CD4-positive, alpha-beta T cell treated with Interleukin-15 for 4 hours (primary cell): ENCODE measurements around the gene TMEM44.
"Not testable (repeated sequence)": the region's sequence is repeated elsewhere in the genome, so short reads cannot be mapped to it uniquely, and the experiment has no call there.

ENCODE experiments used
- DNase-seq: peaks from one replicate; pipeline ENCODE4 v3.0.0-alpha.2; 2020; ENCODE audit warnings: low spot score

Gene TMEM44

DNA sequence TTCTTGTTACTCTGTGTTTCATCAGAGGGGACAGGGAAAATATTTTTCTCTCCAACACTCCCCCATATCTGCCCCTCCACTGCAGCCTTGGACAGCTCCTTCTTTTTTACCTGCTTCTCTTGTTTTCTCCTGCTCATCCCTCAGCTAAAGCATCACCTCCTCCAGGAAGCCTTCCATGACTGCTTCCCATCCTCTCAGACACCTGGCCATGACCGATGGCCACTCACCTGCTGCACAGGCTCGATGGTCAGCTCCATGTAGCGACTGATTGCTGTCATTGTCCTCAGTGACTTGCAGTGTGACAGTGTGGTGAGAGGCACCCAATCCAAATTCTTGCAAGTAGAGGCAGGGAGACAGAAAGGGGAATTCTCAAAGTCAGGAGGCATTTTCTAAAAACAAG is 22.5 kb downstream of the TMEM44 start:
- no peak for DNase-seq

DNA sequence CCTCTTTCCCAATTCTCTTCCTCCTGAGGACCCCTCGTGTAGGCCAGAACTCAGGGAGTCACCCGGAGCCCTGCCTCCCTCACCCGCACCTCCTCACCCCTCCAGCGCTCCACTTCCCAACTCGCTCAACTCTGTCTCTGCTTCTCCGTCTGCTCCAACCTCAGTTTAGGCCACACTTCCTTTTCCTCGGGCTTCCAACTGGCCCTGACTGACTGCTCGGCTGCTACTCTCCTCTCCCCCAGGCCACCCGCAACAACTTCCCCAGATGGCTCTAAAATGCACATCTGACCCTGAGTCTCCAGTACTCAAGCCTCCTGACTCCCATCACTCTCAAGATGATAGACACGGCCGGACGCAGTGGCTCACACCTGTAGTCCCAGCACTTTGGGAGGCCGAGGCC is 23.6 kb downstream of the TMEM44 start:
- no peak for DNase-seq

DNA sequence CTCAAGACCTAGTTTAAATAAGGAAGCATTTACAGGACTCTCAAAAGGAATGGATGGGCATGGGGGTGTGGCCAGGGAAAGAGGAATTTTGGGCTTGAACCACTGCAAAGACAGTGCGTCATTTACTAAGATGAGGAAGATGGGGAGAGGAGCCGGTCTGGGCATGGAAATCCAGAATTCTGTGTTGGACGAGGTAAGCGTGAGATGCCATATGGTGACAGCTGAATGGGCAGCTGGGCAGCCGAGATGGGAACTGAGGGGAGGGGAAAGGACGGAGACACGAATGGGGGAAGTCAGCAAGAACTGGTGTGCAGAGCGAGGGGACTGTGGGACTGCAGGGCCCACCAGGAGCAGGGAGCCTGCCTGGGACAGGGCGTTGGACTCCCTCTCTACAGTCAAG is 24.2 kb downstream of the TMEM44 start:
- DNase-seq: no peak

DNA sequence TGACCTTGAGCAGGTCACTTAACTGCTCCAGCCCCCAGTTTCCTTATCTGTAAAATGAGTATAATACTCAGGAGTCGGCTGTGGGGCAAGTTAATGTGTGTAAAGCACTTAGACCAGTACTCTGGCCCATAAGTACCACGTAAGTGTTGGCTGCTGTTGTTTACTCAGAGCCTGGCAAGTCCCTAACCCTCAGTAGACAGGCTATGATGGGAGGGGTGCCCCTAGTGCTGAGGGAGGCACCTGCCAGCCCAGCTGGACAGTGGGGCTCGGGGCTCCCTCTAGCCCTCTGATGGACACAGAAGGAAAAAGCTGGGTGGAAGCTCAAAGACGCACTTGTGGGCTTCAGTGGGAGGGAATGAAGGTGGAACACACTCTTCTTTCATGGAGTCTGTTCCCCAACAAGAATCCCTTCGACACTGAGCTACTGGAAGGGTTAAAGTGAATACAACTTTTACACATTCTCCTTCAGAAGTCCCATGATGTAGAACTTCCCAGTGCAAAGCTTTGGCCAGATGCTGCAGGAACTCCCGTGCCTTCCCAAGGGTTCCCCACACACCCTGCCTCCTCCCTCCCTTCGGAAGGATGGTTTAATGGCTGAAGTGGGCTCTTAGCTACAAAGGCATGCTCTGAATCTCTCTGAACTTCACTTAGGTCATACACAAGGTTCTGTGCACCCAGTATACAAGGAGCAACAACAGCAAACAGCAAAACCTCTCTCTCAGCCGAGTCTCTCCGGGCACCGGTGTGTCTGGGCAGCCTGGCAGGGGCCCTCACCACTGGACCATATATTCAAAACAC is 25.4 kb downstream of the TMEM44 start:
- no peak for DNase-seq

DNA sequence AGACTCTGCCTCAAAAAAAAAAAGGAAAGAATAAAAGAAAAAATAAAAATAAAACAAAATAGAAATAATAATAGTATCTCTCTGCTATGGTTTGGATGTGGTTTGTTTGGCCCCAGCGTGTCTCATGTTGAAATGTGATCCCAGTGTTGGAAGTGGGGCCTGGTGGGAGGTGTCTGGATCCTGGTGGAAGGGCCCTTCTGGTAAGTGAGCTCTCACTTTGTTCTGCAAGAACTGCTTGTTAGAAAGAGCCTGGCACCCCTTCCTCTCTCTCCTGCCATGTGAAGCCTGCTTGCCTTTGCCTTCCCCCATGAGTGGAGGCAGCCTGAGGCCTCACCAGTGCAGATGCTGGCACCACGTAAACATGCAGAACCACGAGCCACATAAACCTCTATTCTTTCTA is 26.3 kb downstream of the TMEM44 start:
- DNase-seq: no peak

DNA sequence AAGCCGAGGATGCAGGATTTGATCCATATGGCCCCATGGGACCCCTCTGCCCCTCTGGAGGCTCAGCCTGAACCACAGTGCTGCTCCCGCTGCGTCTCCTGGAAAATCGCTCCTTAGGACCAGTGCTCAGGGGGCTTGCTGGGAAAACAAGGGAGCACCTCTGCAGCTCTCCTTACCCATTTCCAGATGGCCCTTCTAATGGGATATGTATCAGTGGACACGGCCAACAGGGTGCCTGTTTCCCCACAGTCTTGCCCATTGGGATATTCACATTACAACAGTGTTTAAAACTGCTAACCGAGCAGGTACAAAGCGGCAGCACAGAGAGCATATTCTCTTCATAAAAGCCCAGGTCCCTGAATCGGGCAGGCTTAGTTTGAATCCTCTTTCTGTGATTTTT is 27.1 kb downstream of the TMEM44 start:
- no peak for DNase-seq

DNA sequence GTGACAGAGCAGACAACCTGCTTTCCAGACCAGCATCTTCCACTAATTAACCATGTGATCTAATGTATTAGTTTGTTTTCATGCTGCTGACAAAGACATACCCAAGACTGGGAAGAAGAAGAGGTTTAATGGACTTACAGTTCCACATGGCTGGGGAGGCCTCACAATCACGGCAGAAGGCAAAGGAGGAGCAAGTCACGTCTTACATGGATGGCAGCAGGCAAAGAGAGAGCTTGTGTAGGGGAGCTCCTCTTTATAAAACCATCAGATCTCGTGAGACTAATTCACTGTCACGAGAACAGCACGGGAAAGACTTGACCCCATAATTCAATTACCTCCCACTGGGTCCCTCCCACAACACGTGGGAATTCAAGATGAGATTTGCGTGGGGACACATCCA is 27.9 kb downstream of the TMEM44 start:
- not testable (repeated sequence) for DNase-seq

DNA sequence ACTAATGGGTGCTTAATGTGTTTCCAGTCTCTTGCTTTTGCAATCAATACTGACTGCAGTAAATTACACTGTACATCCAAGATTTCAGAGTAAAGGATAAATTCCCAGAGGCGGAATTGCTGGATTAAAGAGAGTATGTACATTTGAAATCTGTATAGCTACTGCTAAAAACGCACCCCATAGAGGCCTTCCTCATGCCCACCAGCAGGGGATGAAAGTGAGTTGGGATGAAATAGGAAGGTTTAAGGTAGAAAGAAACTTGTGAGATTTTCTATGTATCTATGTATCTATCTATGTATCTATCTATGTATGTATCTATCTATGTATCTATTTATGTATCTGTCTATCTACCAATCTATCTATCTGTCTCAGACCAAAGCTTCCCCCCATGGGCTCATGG is 28.4 kb downstream of the TMEM44 start:
- no peak for DNase-seq

DNA sequence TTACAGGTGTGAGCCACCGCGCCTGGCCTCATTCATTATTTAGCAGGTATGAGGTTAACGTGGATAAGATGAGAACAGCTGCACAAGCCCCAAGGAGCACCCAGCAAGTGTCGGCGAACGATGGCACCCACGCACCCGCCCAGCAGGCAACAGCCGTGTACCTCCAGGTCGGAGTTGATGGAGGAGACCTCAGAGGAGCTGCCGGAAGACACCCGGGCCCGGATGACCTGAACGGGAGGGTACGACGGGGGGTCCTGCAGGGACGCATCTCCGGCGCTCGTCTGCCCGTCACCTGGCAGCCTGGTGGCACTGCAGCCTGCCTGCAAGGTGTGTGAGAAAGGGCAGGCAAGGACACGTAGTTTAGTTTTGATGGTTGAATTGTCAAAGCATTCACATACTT is 29.1 kb downstream of the TMEM44 start:
- DNase-seq: no peak

DNA sequence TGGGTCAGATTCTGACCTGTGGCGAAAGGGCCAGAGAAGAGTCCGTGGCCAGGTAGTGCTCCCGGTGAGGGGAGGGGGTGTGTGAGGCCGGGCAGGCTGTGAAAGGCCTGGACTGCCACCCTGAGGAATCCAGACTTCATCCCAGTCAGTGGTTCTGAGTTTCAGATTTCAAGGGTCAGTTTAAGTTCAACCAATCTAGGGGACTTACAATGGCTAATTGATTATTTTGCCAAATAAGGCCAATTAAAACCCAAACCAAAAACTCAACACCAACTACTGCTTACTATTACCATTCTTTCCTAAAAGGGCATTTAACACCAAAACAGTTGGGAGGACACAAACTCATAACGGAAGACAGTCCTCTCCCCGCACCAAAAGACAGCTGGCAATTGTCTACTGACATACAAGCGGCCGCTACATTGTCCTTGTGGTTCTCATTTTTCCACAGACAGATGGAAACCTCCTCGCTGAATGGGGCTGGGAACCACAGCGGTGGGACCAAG is 30.5 kb downstream of the TMEM44 start:
- no peak for DNase-seq

DNA sequence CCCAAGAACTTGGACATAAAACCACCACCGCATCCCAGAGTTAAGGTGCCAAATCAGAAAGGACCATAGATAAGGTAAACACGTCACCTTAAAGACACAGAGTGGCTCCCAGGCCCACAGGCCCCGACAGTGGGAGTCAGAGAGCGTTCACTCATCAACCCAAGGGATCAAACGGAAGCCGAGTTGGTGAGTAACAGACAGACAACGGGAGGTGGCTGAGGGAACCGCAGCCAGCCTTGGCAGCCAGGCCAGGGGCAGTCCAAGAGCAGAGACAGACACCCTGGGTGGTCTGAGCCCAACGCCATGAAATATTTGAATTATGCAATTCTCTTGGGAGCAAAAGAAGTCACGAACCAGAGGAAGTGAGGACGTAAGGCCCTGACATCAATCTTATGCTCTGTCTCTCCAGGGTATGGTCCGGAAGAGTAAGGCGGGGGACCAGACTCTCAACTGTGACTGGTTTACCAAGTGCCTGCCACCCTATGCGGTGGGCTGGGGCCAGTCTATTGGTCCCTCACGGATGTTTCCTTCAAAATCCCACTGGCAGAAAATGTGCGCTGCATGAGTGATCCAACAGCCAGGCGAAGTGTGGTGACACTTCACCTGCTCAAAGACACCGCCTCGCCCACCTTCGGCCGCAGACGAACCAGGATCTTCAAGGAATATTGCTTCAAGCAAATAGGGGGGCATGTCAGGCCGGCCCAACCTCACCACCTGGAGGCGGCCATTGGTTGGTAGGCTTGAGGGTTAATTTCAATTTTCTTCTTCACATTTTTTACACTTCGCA is 34.3 kb downstream of the TMEM44 start:
- DNase-seq: no peak

DNA sequence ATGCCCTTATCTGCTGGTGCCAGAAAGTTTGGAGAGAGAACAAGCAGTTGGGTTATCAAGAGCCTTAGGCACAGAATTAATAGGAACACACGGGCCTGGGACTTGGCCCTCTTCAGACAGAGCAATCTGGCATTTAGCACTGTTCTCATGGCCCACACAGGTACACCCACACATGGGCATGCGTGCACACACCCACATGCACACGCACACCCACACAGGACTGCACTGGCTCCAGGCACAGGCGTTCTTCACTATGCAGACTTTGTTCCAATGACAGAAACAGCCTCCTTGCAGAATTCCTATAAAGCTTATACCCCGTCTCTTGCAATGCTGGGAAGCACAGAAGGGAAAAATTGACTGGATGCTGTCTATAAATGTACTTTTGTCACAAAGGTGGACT is 36.3 kb downstream of the TMEM44 start:
- no peak for DNase-seq

DNA sequence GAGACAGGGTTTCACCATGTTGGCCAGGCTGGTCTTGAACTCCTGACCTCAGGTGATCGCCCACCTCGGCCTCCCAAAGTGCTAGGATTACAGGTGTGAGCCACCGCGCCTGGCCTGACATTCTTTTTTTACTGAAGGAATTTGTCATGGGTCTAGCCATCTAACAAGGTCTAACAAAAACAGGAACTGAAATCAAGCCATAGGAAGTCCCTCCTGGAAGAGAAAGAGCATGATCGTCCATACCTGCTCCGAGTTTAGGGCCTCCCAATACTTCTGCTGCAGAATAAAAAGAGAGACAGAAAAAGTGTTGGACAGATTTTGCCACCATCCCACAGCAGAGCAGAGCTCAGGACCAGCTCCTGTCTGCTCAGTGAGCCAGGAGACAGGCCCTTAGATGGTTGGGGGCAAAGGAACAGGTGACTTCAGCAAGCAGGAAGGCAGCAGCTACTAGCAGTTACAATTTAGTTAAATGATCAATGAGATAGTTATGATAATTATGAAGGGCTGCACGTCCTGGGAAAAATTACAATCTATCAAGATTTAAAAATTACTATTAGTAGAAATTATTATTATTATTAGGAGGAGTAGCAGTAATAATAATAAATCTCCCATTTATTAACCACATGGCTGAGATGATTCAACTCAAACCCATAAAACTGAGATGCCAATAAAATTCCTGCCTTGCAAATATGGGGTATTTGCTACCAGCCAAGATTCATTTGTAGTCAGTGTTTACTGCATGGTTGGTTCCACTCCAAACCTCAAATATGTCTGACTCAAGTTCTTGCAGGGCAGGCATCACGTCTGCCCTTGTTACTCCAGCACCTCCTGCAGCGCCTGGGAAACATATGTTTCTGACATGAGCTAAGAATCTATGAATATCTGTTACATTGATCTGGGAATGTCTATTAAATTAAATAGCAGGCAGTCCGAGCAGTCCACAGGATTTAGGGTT is 40.1 kb downstream of the TMEM44 start:
- DNase-seq: no peak

DNA sequence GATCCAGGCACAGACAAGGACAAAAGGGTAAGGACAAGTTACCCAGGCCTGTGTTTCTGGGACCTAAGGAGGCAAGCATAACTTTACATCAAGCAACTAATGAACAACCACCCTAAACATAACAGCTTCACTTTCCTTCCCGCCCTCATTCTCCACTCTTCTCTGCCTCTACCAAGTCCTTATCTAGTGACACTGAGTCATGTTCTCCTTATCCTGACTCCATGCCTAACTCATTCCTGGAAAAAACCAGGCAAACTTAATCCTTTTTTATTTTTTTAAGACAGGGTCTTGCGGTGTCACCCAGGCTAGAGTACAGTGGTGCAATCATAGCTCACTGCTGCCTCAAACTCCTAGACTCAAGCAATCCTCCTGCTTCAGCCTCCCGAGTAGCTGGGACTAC is 44.5 kb downstream of the TMEM44 start:
- no peak for DNase-seq

DNA sequence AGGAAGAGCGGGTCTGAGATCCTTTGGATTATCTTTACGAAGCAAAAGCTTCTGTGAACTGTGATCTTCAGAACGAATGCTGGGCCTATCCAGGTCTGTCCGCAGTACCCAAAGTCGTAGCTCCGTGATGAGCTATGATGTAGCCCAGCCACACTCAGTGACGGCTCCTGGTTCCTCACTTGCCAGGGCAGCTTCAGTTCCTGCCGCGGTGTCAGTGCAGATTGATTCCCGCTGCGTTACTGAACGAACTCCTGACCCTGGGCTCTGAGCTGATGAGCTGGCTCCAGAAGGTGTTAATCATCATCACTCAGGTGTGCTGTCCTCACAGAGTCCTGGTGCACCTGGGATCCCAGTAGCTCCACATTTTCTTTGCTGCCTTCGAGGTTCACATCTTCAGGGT is 45.0 kb downstream of the TMEM44 start:
- no peak for DNase-seq

DNA sequence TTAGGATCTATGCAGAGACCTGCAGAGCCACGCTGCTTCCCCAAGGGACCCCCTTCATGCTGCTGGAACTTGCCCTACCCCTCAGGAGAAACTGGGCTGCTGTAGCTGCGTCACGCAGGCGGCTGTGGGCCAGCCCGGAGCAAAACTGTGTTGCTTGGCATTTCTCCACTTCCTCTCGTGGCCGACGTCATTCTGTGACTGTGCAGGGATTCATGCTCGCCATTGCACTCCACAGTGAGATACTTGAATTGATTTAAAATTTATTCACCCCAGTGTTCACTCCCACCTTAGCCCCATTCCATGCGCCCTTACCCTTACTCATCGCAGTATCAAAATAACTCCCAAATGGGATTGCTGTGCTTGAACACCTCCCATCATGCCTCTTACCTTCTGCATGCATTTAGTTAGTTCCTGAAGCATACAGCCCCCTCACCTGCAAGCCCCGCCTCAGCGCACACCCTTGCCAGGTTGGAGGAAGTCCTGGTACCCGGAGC is 45.7 kb downstream of the TMEM44 start:
- DNase-seq: no peak

DNA sequence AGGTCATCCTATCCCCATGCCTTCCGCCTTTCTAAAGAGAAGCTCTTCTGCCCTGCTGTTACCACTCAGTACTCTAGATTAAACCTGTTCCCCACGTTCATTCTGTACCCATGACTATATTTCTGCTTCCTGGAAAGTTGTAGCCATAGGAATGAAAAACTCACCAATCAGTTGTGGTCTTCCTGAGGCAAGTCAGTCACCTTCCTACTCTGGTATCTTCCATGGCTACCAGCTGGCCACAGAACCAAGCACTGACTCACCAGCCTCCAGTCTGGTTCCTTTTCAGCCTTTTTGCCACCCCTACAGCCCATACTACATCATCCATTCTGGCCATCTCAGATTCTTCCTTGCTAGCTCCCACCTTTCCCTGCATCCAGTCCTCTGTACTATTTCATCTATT is 46.4 kb downstream of the TMEM44 start:
- DNase-seq: no peak

DNA sequence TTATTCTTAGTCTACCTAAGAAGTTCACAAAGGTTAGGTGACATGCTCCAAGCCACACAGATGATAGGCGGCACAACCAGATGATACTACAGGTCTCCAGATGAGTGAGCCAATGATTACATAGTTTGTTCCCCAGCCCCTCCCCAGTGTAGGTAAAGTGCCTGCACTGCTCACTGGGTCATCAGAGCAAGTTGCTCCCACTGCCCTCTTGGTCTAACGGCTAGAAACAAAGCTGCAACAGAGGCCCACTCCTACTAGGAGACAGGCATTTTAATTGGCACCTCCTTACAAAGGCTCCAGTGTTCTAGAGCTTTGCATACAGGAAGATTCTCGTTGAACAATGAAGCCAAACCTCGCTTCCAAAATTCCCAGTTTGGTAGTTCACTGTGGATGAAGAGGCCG is 47.3 kb downstream of the TMEM44 start:
- no peak for DNase-seq

DNA sequence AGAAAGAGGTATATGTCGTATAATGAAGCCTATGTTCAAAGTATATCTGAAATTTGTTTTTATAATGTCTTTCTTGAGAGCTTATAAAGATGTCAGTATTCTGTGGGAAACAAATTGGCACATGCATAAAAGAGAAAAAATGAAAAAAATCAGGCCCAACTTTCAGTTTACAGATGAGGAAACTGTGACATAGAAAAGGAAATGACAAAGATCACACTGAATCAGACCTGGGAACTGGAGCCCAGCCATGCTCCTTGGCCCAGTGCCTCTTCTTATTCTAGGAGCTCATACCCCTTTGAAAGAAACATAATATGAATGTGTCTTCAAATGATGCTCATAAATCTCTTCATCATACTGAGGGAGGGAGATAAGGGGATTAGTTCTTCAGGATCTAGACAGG is 48.4 kb downstream of the TMEM44 start:
- DNase-seq: no peak

DNA sequence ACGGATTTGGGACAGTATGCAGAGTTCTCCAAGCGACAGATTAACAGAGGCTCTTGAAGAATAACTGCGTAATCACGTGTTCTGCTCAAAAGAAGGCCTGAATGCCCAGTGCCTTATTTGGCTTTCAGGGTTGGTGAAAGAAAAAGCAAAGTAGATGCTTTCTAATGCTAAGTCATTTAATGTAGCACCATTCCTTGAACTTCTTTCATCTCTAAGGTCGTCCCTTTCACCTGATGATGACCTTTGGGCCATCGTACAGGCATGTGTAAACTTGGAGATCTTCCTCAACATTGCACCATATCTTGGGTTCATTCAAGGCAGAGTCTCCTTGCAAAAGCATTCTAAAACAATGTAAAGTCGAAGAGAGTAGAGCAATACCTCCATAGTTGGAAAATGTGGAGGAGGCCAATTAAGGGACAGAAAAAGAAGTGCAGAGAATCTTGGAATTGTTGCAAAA is 48.9 kb downstream of the TMEM44 start:
- no peak for DNase-seq

DNA sequence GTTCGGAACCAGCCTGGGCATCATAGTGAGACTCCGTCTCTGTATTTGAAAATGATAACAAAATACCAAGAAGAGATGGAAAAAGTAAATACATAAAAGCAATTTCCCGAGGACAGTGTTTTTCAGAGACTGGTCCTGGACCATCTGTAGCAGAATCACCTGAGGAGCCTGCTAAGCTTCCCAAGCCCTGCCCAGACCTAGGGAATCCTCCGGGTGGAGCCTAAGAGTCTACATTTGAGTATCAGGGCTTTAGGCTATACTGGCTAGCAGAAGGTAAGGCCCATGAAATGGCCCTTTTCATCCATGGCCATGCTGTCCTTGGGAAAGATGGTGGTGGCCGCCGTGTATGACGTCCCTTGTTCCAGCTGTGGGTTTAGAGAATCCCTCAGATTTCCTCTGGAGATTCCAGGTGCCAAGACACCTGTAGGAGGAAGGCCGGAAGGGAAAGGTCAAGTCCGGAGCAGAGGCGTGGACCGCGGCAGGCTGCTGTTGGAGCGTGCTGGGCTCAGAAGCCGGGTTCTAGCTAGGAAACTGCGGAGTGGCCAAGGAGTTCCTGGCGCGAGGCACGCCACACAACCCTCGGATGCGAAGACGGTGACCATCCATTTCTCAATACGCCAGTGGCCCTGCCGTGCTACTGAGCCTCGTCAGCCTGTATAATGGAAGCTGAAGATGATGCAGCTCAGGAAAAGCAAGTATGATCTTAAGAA is 50.9 kb downstream of the TMEM44 start:
- DNase-seq: no peak
